HG02970 (cell line): ENCODE measurements around the gene TRIM2.
"Not testable (repeated sequence)": the region's sequence is repeated elsewhere in the genome, so short reads cannot be mapped to it uniquely, and the experiment has no call there.

Source experiments
- ATAC-seq: cut with Tn5 transposase; IDR thresholded peaks from one replicate; pipeline ENCODE4 v1.9.1; 2021; ENCODE audit warnings: mild to moderate bottlenecking, moderate library complexity, moderate number of reproducible peaks; ENCODE audit not compliant: unreplicated experiment, low FRiP score

TRIM2 gene

DNA sequence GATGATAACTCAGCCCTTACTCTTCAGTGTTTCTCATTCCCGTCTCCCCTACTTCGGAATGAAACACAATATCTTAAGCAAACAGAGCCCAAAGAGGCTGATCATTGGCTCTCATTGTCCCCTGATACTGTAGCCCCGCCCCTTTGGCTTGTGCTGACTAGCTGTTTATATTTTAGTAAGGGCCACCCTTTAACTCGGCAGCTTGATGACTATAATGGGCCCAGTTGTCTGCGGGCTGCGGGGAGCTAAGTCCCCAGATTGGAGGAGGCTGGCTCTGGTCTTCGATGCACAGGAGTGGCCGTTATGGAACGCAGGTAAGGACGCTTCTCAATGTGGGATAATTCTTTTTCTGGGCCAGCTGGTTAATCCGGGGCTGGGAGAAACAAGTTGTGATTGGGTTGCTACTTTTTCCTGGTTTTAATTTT is at the start of gene TRIM2:
Gene TRIM2, plus strand, starts transcription at position 197 of the 425 bp plus-strand sequence. Its CDS starts 88 bp downstream, at position 285.
- ATAC-seq, result no peak

DNA sequence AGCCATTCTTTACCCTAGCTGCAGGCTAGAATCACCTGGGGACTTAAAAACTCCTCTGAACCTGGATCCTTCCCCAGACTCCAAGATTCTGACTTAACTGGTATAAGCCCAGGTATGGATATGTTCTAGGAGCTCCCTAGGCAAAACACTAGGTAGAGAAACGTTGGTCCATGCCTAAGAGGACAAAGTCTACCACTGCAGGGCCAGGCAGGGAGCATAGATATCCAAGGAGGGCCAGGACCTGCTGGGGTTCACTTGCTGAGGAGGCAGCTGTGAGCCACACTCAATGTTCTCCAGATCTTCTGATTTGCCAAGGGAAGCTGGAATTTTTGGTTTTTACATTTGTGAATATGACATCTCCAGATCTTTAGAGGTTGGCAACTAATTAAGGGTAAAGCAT is 48.6 kb upstream of the TRIM2 start:
- no peak for ATAC-seq

DNA sequence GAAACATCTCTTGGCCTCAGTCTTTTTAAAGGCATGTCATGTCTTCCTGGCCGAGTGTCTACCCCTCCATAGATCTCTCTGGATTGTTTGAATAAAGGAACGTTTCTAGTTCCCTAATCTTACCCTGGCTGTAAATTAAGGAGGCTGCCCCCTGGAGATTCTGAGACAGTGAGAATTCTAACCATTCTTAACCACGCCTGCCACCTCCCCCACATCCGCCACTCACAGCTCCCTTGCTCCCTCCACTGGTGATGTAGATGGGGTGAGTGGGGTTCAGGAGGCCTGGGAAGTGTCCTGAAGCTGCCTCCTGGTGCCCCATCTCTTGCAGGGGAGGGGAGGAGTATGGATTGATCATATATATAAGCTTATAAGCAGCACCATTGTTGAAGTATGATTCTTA is 48.0 kb upstream of the TRIM2 start:
- no peak for ATAC-seq

DNA sequence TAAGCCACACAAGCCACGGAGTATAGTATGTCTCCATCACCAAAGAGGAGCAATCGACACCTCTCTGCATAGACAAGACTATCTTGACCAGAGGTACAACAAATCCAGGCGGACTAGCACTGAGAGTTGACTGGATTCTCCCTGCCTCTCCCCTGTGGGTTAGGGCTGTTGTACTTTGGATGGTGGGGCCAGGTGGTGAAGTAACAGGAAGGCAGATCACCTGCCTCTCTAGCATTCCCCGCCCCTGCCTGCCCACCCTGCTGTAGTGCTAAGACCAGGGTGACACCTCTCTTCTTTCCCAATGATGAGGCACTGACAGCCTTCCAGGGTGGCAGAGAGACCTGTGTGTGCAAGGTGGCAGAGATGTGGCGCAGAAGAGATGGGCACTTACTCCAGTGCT is 47.5 kb upstream of the TRIM2 start:
- ATAC-seq, result no peak

DNA sequence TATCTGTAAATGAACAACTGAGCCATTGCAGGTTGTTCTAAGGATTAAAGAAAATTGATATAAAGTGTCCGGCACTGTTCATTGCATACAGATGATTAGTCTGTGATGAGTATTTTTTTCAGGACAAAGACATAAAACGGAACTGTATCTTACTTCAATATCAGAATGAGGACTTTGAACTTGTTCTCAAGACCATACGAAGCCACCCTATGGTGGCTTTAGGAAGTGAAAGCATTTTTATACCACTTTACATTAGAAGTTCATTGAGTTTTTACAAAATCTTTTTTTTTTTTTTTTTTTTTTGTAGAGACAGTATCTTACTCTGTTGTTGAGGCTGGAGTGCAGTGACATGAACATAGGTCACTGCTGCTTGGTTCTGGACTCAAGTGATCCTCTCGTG is 45.2 kb upstream of the TRIM2 start:
- no peak for ATAC-seq

GRCh38 chr4:153159728-153160221 is 44.5 kb upstream of the TRIM2 start:
- no peak for ATAC-seq

- no peak for ATAC-seq
These were observed 43.4 kb upstream of the TRIM2 start for GRCh38 chr4:153160821-153161220.

- no peak for ATAC-seq
These were observed 42.8 kb upstream of the TRIM2 start for GRCh38 chr4:153161226-153161963.

DNA sequence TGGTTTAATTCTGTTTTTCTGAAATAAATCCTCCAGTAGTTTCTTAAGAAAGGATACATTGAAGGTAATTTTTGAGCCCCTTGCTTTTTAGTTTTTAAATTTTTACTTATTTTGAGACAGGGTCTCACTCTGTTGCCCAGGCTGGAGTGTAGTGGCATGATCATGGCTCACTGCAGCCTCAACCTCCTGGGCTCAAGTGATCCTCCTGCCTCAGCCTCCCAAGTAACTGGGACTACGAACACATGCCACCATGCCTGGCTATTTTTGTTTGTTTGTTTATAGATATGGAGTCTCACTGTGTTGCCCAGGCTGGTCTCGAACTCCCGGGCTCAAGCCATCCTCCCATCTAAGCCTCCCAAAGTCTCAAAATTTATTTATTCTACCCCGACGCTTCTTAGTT is 39.0 kb upstream of the TRIM2 start:
- not testable (repeated sequence) for ATAC-seq

DNA sequence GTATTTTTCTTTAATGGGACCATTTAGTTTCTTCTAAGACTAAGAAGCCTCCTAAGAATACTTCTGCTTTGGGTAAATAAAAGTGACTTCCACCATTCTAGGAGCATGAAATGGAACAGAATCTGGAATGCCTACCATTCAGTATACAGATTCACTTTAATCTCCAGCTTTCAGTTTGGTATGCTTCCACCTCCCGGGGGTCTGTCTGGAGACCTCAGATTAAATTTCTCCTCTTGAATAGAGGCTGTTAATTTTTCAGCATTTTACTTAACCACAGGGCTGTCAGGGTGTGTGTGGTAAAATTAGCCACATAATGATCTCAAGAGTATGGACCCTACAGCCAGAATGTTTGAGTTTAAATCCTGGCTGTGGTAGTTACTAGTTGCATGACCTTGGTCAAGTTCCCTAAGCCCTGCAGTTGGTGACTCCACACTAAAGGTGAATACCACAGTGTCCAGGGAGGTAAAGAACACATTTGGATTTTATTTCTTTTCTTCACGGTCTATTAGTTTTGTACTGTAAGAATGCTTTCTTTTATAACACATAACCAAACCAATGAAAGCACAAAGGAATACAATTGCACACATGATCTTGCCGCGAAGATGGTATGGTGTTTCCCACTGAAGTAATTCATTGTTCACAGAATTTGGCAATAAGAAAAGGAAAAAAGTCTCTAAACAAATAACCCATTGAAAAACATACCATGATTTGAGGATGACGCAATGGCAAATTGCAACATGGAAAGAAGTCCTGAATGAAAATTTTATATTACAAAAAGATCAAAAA is 37.3 kb upstream of the TRIM2 start:
- ATAC-seq, result no peak

DNA sequence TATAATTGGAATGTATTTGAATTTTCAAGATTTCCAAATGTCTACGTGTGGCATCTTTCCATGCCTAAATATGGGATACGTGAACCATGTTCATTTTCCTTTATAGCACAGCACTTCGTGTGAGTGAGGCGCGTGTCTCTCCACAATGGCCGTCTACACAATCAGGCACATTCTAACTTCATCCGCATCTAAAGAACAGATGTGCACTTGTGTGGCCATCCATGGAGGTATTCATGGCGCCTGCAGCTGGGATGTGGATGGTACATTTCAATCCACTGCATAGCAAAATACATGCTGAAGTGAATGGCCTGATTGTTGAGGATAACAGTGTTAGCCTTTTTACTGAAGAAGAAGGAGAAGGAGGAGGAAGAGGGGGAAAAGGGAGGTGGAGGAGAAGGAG is 34.5 kb upstream of the TRIM2 start:
- no peak for ATAC-seq

DNA sequence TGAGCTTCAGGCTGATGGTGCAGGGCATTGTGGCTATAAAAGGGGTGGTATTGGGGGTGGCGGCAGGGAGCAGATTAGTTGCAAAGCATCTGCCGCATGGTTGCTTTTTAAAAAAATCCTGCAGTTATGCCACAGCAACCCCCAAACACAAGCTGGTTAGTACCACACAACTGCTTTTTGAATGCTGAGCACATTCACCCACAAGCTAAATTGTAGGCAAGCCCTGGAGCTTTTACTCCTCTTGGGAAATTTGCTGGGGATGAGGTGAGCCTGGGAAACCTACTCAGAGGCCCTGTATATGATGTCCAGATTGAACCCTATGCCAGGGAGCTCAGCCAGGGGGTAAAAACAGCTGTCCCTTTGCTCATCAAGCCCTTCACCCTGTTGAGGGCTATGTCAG is 33.8 kb upstream of the TRIM2 start:
- no peak for ATAC-seq

DNA sequence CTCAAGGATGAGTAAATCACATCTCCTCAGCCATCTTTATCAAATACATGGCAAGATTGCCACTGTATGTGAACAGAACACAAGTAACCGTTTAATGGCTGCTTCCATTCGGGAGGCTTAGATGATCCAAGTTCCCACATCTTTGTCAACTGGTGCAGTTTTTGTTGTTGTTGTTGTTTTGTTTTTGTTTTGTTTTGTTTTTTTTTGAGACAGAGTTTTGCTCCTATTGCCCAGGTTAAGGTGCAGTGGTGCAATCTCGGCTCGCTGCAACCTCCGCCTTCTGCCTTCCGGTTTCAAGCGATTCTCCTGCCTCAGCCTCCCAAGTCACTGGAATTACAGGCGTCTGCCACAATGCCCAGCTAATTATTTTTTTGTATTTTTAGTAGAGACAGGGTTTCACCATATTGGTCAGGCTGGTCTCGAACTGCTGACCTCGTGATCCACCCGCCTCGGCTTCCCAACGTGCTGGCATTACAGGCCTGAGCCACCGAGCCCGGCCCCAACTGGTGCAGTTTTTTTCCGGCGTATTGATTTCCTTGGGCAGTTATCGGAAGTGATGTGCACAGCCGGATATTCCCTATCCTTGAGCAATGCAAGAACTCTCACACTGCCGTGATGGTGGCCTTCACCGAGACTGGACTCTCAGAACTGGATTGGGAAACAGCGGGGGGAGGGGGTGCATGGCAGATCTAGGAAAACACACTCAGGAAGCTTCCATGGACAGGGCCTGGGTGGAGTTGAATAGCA is 29.2 kb upstream of the TRIM2 start:
- no peak for ATAC-seq

DNA sequence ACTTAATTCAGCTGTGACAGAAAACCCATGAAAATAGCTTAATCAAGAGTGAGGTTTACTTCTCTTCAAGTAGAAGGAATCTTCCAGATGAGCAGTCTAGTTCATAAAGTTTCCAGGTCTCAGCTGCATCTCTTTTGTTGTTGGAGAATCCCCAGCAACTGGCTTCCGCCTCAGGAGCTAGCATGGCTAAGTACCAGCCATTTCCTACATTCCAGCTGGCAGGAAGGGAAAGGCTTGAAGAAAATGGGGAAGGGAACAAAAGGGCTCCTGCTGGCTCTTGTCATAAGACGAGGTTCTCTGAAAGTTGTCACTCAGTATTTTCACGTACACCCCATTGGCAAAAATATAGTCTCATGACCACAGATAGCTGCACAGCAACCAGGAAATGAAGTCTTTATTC is 27.3 kb upstream of the TRIM2 start:
- no peak for ATAC-seq

DNA sequence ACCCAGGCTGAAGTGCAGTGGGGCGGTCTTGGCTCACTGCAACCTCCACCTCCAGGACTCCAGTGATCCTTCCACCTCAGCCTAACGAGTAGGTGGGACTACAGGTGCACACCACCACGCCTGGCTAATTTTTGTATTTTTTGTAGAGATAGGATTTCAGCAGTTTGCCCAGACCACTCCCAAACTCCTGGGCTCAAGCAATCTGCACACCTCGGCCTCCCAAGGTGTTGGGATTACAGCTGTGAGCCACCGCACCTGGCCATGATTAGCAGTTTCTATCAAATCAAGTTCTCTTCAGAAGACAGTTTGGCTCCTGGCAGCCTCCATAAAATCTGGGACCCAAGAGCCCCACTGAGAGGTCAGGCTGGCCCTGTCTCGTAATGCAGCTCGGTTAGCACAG is 26.4 kb upstream of the TRIM2 start:
- no peak for ATAC-seq

GRCh38 chr4:153179100-153179499 is 25.1 kb upstream of the TRIM2 start:
- no peak for ATAC-seq

DNA sequence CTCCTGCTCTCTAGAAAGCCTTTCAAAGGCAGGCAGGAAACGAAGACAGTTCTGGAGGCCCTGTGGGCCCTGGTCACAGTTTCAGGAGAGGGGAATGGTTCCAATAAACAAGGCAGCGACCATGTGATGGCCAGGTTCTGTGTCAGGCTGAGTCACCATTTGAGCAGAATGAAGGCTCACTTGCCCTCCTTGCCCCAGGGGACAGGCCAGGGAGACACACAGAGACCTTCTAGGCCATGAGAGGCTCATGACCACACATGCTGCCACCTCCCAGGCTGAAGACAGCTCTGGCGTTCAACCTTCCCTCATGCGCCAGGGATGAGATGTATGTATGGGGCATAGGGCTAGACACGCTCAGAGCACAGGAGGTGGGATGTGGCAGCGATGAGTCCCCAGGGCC is 22.9 kb upstream of the TRIM2 start:
- ATAC-seq, result no peak

GRCh38 chr4:153181700-153182099 is 22.5 kb upstream of the TRIM2 start:
- ATAC-seq, result no peak

- no peak for ATAC-seq
These were observed 21.1 kb upstream of the TRIM2 start for GRCh38 chr4:153183146-153183545.

DNA sequence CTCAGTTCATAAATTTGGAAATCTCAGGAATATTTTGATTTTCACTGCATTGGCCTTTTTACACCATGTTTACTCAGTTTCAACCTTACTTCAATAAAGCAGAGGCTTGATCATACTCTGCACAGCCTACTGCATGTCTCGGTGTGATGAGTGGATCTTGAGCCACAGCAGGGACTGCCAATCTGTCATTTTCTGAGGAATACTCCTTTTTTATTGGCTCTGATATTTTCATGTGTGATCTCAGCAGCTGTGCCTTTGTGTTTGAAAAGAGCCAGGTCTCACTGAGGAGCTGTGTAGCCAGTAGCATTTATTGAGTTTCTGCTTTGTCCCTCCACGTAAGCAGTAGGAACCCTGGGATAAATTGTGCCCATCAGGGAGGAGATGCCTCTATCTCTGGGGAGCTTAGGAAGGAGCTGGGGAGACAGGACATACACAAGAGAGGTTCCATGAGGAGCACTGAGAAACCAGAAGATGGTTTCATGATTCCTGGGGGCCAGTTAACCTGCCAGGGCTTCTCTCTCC is 18.9 kb upstream of the TRIM2 start:
- ATAC-seq, result no peak
